ENCODE results near the gene FADS1.

DNA sequence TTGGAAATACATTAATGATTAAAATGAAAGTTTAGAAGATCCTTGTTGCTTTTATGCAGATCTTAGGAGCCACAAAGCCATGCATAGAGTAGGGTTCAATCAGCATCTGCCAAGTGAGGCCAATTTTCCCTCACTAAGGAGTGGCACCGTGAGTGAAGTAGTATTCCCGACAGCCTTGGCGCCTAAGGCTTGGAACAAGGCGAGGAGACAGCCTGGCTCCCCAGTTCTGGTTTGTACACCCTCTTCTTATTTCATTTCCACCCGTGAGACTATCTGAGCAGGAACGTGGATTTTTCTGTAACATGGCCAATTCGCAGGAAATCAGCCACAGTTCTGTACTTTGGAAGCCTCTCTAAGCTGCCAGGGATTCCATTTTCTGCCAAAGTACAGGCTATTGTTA, 33.9 kb upstream of the FADS1 start:
- TF ChIP-seq POLR2A (IDR thresholded peaks at IDR 0.05; ENCODE audit: extremely low read depth, insufficient read length): no peak
- TF ChIP-seq, protein P1, sequence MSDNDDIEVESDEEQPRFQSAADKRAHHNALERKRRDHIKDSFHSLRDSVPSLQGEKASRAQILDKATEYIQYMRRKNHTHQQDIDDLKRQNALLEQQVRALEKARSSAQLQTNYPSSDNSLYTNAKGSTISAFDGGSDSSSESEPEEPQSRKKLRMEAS (IDR thresholded peaks at IDR 0.05; ENCODE audit: low read depth, low read length): no peak
- TF ChIP-seq, protein P2, sequence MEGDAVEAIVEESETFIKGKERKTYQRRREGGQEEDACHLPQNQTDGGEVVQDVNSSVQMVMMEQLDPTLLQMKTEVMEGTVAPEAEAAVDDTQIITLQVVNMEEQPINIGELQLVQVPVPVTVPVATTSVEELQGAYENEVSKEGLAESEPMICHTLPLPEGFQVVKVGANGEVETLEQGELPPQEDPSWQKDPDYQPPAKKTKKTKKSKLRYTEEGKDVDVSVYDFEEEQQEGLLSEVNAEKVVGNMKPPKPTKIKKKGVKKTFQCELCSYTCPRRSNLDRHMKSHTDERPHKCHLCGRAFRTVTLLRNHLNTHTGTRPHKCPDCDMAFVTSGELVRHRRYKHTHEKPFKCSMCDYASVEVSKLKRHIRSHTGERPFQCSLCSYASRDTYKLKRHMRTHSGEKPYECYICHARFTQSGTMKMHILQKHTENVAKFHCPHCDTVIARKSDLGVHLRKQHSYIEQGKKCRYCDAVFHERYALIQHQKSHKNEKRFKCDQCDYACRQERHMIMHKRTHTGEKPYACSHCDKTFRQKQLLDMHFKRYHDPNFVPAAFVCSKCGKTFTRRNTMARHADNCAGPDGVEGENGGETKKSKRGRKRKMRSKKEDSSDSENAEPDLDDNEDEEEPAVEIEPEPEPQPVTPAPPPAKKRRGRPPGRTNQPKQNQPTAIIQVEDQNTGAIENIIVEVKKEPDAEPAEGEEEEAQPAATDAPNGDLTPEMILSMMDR (IDR thresholded peaks at IDR 0.05; ENCODE audit: low read depth, low read length): no peak
